Measurements from ENCODE around the gene ZFYVE16.

ZFYVE16 gene

GRCh38 chr5:80407735-80408483, at the start of gene ZFYVE16:
TSS of gene ZFYVE16 (plus strand) at chr5:80408064. CDS start at chr5:80434148, 26,084 bp downstream.
- in situ Hi-C loops (cut with MboI; ENCODE audit: low pct_unique_long_range_greater_than_20kb, low sequenced_read_pairs, unreplicated experiment), result no loop called here
- peak; percentile 93 for DNase-seq (ENCODE audit: low spot score)
- TF ChIP-seq, protein P1, sequence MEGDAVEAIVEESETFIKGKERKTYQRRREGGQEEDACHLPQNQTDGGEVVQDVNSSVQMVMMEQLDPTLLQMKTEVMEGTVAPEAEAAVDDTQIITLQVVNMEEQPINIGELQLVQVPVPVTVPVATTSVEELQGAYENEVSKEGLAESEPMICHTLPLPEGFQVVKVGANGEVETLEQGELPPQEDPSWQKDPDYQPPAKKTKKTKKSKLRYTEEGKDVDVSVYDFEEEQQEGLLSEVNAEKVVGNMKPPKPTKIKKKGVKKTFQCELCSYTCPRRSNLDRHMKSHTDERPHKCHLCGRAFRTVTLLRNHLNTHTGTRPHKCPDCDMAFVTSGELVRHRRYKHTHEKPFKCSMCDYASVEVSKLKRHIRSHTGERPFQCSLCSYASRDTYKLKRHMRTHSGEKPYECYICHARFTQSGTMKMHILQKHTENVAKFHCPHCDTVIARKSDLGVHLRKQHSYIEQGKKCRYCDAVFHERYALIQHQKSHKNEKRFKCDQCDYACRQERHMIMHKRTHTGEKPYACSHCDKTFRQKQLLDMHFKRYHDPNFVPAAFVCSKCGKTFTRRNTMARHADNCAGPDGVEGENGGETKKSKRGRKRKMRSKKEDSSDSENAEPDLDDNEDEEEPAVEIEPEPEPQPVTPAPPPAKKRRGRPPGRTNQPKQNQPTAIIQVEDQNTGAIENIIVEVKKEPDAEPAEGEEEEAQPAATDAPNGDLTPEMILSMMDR (IDR thresholded peaks at IDR 0.05; ENCODE audit: extremely low read depth, insufficient read depth, missing control alignments), result no peak

GRCh38 chr5:80360914-80361444, 46.9 kb upstream of the ZFYVE16 start:
- no peak for DNase-seq (ENCODE audit: low spot score)
- in situ Hi-C loops (cut with MboI; ENCODE audit: low pct_unique_long_range_greater_than_20kb, low sequenced_read_pairs, unreplicated experiment), result no loop called here
- TF ChIP-seq, protein P1 (IDR thresholded peaks at IDR 0.05; ENCODE audit: extremely low read depth, insufficient read depth, missing control alignments), result no peak

GRCh38 chr5:80364892-80365291, 43.0 kb upstream of the ZFYVE16 start:
- TF ChIP-seq, protein P1 (IDR thresholded peaks at IDR 0.05; ENCODE audit: extremely low read depth, insufficient read depth, missing control alignments), result no peak
- in situ Hi-C loops (cut with MboI; ENCODE audit: low pct_unique_long_range_greater_than_20kb, low sequenced_read_pairs, unreplicated experiment), result no loop called here

GRCh38 chr5:80368661-80369480, 39.0 kb upstream of the ZFYVE16 start:
- no peak for DNase-seq (ENCODE audit: low spot score)
- TF ChIP-seq, protein P1 (IDR thresholded peaks at IDR 0.05; ENCODE audit: extremely low read depth, insufficient read depth, missing control alignments), result no peak
- in situ Hi-C loops (cut with MboI; ENCODE audit: low pct_unique_long_range_greater_than_20kb, low sequenced_read_pairs, unreplicated experiment), result no loop called here

More at GRCh38 chr5:80364892-80365291, 43.0 kb upstream of the ZFYVE16 start:
- DNase-seq (ENCODE audit: low spot score), result no peak

GRCh38 chr5:80369521-80369920, 38.3 kb upstream of the ZFYVE16 start:
- TF ChIP-seq, protein P1 (IDR thresholded peaks at IDR 0.05; ENCODE audit: extremely low read depth, insufficient read depth, missing control alignments), result no peak
- in situ Hi-C loops (cut with MboI; ENCODE audit: low pct_unique_long_range_greater_than_20kb, low sequenced_read_pairs, unreplicated experiment), result no loop called here
- no peak for DNase-seq (ENCODE audit: low spot score)

DNA sequence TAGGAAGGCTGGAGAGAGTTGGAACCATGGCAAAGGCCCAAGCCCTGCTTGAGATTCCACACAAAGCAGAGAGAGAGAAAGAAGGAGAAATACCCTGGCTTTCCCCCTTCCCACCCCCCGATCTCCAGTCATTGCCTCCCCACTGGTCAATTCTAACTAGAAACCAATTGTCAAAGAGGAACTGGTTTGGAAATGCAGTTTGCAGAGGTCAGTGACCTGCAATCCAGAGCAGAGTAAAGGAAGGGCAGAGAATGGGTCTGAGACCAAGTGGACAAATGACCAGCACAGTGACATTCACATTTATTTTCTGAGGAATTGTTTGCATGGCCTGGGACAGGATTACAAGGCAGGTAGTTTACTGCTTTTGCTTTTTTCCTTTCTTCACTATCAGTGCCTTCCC, 37.5 kb upstream of the ZFYVE16 start:
- DNase-seq (ENCODE audit: low spot score), result no peak
- in situ Hi-C loops (cut with MboI; ENCODE audit: low pct_unique_long_range_greater_than_20kb, low sequenced_read_pairs, unreplicated experiment), result no loop called here
- TF ChIP-seq, protein P1 (IDR thresholded peaks at IDR 0.05; ENCODE audit: extremely low read depth, insufficient read depth, missing control alignments), result no peak

Measured in GM13977 (cell line).